ENCODE results near the gene TMEFF2. TPM values are rescaled to one million over a fixed set of nuclear protein-coding genes. Genes with fewer than 3 reads are reported as not detected.

The TMEFF2 gene
- total RNA-seq, 2 experiments from 2014 or later: not detected

DNA sequence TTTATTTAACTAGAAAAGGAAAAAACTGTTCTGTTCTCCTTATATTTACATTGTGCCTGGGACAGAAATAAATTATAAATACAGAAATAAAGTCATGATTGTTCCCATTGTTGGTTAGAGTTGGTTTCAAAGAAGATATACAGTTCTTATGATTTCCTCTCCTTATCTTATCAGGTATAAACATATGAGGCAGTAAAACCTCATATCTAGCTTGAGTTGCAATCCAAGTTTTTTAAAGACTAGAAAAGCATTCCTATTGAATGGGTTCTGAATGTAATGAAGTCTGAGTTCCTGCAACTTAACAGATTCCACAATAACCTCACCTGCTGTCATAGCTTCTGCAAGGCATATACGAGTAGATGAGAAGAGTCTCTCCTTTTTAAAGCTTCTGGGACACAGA lies 233.2 kb downstream of the TMEFF2 start:
- ChIA-PET POLR2A (no interaction called here), CTCF (ENCODE audit: unreplicated experiment) (no interaction called here)
- H3K9me3 ChIP-seq (ENCODE audit: low read length): no peaks in the 10 kb centered on the region
- H3K27ac ChIP-seq (ENCODE audit: low read depth, low read length, poor library complexity, severe bottlenecking): no peak overlapping the region
- DNase-seq (ENCODE audit: low spot score): no peak
- H3K4me1 ChIP-seq (ENCODE audit: insufficient read depth, low read length, poor library complexity, severe bottlenecking): no peaks in the 10 kb centered on the region
- TF ChIP-seq EZH2phosphoT487 (IDR thresholded peaks at IDR 0.05; ENCODE audit: borderline replicate concordance, low read depth, low read length): no peak
- TF ChIP-seq, protein P1, sequence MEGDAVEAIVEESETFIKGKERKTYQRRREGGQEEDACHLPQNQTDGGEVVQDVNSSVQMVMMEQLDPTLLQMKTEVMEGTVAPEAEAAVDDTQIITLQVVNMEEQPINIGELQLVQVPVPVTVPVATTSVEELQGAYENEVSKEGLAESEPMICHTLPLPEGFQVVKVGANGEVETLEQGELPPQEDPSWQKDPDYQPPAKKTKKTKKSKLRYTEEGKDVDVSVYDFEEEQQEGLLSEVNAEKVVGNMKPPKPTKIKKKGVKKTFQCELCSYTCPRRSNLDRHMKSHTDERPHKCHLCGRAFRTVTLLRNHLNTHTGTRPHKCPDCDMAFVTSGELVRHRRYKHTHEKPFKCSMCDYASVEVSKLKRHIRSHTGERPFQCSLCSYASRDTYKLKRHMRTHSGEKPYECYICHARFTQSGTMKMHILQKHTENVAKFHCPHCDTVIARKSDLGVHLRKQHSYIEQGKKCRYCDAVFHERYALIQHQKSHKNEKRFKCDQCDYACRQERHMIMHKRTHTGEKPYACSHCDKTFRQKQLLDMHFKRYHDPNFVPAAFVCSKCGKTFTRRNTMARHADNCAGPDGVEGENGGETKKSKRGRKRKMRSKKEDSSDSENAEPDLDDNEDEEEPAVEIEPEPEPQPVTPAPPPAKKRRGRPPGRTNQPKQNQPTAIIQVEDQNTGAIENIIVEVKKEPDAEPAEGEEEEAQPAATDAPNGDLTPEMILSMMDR (conservative IDR thresholded peaks at IDR 0.05; ENCODE audit: low read length): no peak
- no peaks in the 10 kb centered on the region for H3K9me2 ChIP-seq (ENCODE audit: insufficient read depth, low read length)
- H3K79me2 ChIP-seq (ENCODE audit: insufficient read depth, low read depth, low read length): no peaks in the 10 kb centered on the region
- intact Hi-C loops (cut with micrococcal nuclease; ENCODE audit: unreplicated experiment): no loop called here
- no peak overlapping the region for H2AFZ ChIP-seq (ENCODE audit: low read length)
- H3K4me3 ChIP-seq (ENCODE audit: low read depth, low read length, poor library complexity, severe bottlenecking): no peak overlapping the region
- no peaks in the 10 kb centered on the region for H4K20me1 ChIP-seq (ENCODE audit: insufficient read depth, low read length)
- H3K4me2 ChIP-seq (ENCODE audit: low read length): no peak overlapping the region
- H3K36me3 ChIP-seq (ENCODE audit: insufficient read depth, low read length): no peaks in the 10 kb centered on the region
- no TSS peak for BruUV-seq (replicated peaks)

DNA sequence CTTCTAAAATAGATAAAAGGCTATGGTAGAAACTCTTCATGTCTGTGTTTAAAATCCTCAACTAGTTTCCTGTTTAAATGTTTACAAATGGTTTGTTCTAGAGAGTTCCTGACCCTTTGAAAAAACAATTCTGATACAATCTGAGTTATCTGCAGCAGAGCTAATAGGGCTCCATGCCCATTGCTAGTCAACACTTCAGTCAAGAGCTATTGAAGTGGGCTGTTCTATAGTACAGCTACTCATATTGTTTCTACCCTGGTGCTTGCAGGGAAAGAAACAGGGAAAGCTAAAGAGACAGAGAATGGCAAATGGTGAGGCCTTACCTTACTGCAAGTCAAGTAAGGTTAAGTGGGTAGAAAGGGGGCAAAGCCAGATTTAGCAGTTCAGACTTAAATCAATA lies 235.5 kb downstream of the TMEFF2 start:
- Histone ChIP-seq H3K27ac (ENCODE audit: low read depth, low read length, poor library complexity, severe bottlenecking) (no peak overlapping the region), H3K9me2 (ENCODE audit: insufficient read depth, low read length) (no peaks in the 10 kb centered on the region), H3K9me3 (ENCODE audit: low read length) (no peaks in the 10 kb centered on the region), H3K79me2 (ENCODE audit: insufficient read depth, low read depth, low read length) (no peaks in the 10 kb centered on the region), H3K4me3 (ENCODE audit: low read depth, low read length, poor library complexity, severe bottlenecking) (no peak overlapping the region), H4K20me1 (ENCODE audit: insufficient read depth, low read length) (no peaks in the 10 kb centered on the region), H3K36me3 (ENCODE audit: insufficient read depth, low read length) (no peaks in the 10 kb centered on the region), H3K4me2 (ENCODE audit: low read length) (no peak overlapping the region), H3K4me1 (ENCODE audit: insufficient read depth, low read length, poor library complexity, severe bottlenecking) (no peaks in the 10 kb centered on the region), H2AFZ (ENCODE audit: low read length) (no peak overlapping the region)
- no TSS peak for BruUV-seq (replicated peaks)
- ChIA-PET CTCF (ENCODE audit: unreplicated experiment) (no interaction called here), POLR2A (interaction anchor here (0.6 to 1.3 kb wide), 2 partner anchors 10 to 238 kb away, joined by 3 to 4 read pairs; no protein-coding TSS in a partner anchor)
- TF ChIP-seq EZH2phosphoT487 (IDR thresholded peaks at IDR 0.05; ENCODE audit: borderline replicate concordance, low read depth, low read length): no peak
- TF ChIP-seq, protein P1 (conservative IDR thresholded peaks at IDR 0.05; ENCODE audit: low read length): no peak
- no peak for DNase-seq (ENCODE audit: low spot score)
- intact Hi-C loops (cut with micrococcal nuclease; ENCODE audit: unreplicated experiment): no loop called here

DNA sequence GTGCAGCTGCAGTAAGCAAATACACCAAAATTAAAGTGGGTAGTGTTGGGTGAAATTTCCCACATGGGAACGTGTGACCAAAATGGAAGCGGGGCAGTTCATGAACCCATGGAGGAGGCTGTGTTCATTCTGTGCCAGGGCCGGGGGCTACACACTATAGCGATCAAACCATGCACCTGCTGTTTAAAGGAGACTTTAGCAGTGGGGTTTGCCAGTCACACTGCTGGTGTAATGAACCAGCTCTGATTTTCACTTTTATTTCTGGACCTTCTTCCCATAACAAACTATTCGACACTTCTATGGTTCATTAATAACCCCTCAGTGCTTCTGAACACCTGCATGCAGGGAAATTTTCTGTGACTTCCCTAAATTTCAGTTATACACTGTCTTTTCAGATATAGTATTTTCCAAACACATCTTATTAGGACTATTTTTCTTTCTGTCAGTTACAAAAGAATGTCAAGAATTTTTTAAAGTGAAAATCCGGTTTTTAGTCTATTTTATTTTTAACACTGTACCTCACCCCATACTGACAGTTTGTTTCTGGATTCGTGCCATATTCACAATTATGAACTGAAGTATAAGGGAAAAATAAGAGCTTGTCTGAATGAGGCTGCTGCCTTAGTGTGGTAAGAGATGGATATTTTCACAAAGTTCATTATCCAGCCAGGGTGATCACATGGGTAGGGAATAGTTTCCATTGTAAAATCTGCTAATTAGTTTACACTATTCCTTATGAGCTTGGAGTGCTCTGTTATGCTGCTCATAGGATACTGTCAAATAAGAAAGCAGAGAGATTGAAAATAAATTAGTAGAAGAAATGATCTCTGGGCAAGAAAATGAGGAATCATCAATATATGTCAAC lies 236.5 kb downstream of the TMEFF2 start:
- H3K36me3 ChIP-seq (ENCODE audit: insufficient read depth, low read length): no peaks in the 10 kb centered on the region
- H3K4me3 ChIP-seq (ENCODE audit: low read depth, low read length, poor library complexity, severe bottlenecking): no peak overlapping the region
- intact Hi-C loops (cut with micrococcal nuclease; ENCODE audit: unreplicated experiment): no loop called here
- H3K9me3 ChIP-seq (ENCODE audit: low read length): no peaks in the 10 kb centered on the region
- BruUV-seq (replicated peaks): no TSS peak
- H3K79me2 ChIP-seq (ENCODE audit: insufficient read depth, low read depth, low read length): no peaks in the 10 kb centered on the region
- no peaks in the 10 kb centered on the region for H3K4me1 ChIP-seq (ENCODE audit: insufficient read depth, low read length, poor library complexity, severe bottlenecking)
- H4K20me1 ChIP-seq (ENCODE audit: insufficient read depth, low read length): no peaks in the 10 kb centered on the region
- ChIA-PET POLR2A (interaction anchor here (0.6 to 1.3 kb wide), 3 partner anchors 9 to 128 kb away, joined by 3 to 4 read pairs (median 3); no protein-coding TSS in a partner anchor), CTCF (ENCODE audit: unreplicated experiment) (no interaction called here)
- H3K9me2 ChIP-seq (ENCODE audit: insufficient read depth, low read length): no peaks in the 10 kb centered on the region
- H2AFZ ChIP-seq (ENCODE audit: low read length): no peak overlapping the region
- no peak for DNase-seq (ENCODE audit: low spot score)
- no peak for TF ChIP-seq EZH2phosphoT487 (IDR thresholded peaks at IDR 0.05; ENCODE audit: borderline replicate concordance, low read depth, low read length)
- TF ChIP-seq, protein P1 (conservative IDR thresholded peaks at IDR 0.05; ENCODE audit: low read length): no peak
- no peak overlapping the region for H3K27ac ChIP-seq (ENCODE audit: low read depth, low read length, poor library complexity, severe bottlenecking)
- no peak overlapping the region for H3K4me2 ChIP-seq (ENCODE audit: low read length)
